Measurements from ENCODE around the gene ALKBH8.
"Not testable (repeated sequence)": the region's sequence is repeated elsewhere in the genome, so short reads cannot be mapped to it uniquely, and the experiment has no call there.

Gene ALKBH8

DNA sequence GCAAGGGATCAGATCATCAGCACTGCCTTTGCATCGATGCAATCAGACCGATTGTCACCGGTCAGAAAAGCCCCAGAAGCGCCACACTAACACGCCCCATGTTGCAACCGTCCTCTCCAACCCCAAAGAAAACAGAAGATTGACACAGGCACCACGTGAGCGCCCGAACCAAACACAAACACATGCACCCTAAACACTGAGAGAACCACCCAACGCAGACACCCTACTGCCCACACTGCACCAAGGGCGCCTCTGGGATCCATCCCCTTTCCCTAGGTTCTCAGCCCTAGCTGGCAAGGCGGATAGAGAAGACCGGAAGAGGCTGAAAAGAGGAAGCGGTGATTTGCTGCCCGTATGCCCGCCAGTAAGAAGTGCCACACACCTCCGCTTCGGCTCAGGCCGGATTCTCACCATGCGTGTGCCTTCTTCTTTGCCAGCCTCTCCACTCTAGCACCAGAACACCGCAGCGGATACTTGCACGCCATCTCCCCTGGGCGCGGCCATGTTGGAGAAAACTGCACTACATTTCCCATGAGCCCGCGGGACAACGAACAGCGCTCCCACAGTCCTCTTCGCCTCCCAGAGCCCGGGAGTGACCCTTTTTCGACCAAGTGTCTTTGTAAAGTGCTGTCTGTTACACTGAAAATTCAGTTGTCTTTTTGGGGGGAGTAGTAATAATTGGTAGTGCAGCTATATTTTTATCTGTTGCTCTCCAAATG lies at the start of gene ALKBH8:
ALKBH8 (minus strand) TSS at position 517 of the 719 bp plus-strand sequence. CDS start 4,842 bp downstream, outside the sequence.
- DNase-seq, result peak; percentile 42 to 72

GRCh38 chr11:107612445-107612844 lies 46.9 kb upstream of the ALKBH8 start:
- no peak for DNase-seq

GRCh38 chr11:107609400-107610218 lies 44.1 kb upstream of the ALKBH8 start:
- no peak for DNase-seq

DNA sequence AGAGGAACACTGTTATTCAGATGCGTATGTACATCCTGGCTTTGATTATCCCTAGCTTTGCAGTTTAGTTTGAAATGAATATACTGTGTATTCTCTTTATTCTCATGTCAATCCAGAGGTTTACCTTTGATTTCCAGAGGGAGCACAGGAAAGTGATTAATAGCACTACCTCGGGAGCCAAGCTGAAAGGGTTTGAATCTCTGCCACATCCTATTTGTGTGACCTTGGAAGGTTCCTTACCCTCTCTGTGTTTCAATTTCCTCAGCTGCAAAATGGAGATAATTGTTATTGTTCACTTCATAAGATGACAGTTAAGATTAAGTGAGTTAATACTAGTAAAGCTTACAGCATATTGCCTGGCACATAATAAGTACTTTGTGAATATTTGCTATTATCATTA lies 43.3 kb upstream of the ALKBH8 start:
- DNase-seq, result peak in 1 of 2 experiments; percentile 22

- no peak for DNase-seq
These were observed 40.6 kb upstream of the ALKBH8 start for GRCh38 chr11:107606141-107606540.

DNA sequence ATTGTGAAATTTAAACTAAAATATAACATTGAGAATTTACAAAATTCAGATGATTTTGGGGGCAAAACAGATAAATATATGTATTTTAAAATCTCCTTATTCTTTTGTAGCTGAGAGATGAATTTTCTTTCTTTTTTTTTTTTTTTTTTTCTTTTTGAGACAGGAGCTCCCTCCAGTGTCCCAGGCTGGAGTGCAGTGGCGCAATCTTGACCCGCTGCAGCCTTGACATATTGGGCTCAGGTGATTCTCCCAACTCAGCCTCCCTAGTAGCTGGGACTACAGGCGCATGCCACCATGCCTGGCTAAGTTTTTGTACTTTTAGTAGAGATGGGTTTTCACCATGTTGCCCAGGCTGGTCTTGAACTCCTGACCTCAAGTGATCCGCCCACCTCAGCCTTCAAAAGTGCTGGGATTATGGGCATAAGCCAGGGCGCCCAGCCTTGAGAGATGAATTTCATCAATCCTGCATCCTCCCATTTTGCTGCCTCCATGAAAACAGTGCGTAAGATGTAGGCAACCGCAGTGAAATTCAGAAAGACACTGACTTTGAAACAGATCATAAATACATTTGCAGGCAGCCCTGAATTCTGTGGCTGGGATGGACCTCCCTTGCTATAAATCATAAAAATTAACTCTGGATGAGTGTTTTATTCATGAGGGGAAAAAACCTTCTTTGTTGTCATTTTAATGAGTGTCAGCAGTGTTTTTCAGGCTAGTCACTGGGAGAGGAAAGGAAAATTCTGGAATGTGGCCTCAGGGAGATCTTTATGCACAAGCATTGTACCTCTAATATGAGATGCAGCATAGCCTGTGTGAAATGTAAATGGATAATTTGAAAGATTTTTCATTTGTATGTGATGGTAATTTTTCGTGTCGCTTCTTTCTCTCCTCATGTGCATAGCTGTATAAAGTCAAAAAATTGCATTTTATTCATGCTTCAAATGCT lies 39.8 kb upstream of the ALKBH8 start:
- DNase-seq, result no peak

GRCh38 chr11:107598225-107599139 lies 32.9 kb upstream of the ALKBH8 start:
- peak in 1 of 2 experiments; percentile 4 for DNase-seq

DNA sequence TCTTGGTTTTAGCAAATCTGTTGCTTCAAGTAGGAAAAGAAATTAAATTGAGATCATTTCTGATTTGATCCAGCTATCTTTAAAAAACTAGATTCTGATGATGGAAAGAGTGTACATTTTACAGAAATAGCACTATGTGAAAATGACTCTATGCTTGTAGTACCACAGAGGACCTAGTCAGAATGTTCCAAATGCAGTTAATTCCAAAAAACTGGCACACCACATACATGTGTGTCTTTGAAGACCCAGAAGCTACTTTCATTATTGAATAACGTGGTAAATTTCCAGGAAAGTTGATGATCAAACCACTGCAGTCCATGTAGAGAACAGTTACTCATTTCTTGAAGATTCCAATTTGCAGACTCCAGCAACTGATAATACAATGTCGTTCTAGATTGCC lies 29.2 kb upstream of the ALKBH8 start:
- DNase-seq, result no peak

GRCh38 chr11:107593951-107594350 lies 28.4 kb upstream of the ALKBH8 start:
- no peak for DNase-seq

DNA sequence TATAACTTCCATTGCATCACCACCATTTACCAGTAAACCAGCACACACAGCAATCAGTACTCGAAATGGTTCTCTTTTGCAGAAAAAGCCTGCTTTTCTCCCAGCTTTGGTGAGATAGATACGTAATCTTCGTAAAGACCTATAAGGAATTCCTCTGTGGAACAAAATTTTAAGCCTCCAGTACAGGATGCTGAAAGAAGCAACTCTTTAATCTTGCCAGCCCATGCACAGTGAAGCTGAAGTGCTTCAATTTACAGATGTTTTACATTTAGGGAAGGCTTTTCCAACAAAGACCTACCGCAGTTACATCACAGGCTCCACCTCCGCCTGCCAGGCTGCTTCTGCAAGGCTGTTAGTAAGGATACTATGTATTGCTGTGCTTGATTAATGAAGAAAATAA lies 27.3 kb upstream of the ALKBH8 start:
- DNase-seq, result no peak

DNA sequence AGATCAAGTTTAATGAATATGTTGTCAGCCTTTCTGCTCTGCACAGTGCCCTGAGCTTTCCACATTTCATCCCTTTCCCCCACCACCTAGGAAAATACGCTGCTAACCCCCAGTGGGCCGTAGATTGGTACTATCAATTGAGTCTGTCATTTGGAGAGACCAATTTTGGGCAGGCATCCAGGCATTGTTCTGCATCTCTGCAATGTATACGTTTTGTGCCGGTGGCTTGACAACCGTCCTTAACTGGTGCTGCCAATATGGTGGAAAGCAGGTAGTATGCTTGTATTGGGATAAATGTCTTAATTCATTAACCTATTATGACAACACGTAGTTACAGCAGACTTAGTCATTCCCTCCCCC lies 26.7 kb upstream of the ALKBH8 start:
- DNase-seq, result no peak

GRCh38 chr11:107591378-107592230 lies 26.1 kb upstream of the ALKBH8 start:
- no peak for DNase-seq

DNA sequence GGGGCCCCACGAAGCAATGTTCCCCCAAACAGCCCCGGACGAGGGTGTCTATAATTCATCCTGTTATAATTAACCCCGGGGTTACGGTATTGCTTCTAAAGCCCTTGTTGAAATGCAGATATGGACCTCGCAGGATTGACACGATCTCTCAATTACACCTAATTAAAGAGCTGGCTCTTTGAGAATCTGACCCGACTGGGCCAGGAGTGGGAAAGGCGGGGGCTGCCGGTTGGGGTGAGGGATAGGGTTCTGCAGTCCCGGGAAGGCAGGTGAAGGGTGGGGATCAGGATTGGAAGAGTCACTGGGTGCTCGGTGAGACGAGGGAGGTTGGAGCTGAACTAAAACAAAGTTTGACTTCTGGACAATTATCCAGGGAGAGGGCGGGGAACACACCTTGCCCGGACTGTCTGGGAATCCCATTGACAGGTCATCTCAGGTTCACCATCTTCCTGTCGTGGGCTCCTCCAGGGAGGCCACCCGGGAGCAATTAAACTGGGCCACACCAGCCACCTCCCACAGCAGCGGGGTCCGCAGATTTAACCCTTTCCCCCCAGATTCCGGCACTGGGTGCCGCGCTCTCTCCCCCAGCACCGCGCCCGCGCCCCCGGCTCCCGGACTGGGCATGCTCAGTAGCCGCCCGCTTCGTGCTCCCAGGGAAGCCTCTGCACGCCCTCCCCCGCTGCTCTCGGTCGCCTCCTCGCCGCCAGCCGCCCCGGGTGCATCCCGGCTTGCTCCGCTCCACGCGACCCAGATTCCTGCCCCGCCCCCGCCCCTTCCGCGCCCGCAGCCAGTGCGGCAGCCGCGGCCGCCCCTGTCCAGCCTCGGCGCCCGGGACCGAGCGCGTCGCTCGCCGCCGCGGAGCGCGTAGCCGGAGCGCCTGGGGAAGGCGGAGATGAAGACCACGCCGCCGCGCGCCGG lies 25.2 kb upstream of the ALKBH8 start, which contains the start of gene ELMOD1:
ELMOD1 (plus strand) TSS at position 688 of the 918 bp plus-strand sequence. CDS start 27,043 bp downstream, outside the sequence.
- peak; percentile 31 to 37 for DNase-seq

DNA sequence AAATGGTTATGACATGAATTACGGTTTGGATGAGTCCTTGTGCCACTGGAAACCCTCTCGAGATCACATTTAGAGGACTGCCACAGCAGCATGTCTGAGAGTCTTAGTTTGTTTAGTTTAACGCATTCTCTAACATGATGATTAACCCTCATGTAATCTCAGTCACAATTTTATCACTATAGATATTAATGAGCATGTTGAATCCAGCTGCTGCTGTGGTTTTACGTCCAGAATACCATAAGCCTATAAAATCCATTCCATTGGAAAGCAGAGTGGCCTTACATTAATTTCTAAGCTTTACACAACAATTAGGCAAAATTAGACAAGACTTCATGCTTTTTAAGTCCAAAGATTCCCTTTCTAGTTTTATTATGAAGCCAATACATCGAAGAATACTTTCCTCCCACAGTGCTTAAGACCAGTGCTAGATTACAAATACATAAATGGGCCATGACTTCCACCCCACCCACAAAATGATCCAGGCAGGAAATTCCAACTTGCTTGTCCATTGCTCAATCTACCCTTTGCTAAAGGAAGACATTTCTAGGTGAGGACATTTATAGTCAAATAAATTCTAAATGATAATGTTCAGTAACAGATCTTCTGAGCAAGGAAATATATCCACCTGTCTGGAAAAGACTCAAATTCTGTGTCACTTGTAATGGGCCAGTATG lies 21.9 kb upstream of the ALKBH8 start:
- DNase-seq, result no peak

DNA sequence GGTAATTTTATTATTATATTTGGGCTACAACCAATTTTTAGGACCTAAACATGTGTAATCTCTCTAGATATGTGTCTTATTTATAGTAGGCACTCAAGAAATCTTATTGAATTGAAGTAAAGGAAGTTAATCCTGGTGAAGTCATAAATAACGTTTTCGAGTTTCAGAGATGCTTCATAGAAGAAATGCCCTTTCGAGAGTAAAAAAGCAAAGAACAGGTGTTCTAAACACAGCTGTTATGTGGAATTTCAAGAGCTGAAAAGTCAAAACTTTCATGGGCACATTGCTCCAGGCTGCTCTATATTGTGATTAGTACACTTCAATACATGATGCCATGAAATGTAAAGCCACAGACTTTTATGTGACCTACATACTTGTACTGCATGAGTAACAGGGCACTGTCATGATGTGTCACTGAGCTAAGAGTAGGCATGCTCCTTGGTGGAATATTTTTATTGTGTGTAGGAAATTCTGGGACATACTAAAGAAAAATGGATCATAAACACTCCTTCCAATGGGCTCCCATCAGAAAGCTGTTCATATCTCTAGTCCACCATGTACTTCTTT lies 18.2 kb upstream of the ALKBH8 start:
- no peak for DNase-seq

DNA sequence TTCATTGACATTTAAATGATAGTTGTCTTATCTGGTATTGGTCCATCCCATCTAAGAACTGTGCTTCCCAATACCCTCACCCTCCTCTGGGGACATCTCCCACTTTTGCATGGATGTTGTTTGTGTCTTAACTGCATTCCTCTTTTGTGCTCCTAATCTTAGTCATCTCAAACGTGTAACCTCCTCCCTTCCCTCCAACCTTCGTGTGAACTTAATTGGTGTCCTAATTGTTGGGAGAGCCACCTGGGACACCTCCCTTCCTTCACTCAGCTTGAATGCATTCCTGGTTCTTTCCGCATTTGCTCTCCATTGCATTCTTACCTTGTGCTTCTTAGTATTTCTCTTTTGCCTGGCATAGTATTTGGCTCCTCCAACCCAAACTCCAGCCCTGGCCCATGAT lies 15.6 kb upstream of the ALKBH8 start:
- DNase-seq, result no peak

GRCh38 chr11:107579169-107579568 lies 13.6 kb upstream of the ALKBH8 start:
- DNase-seq, result not testable (repeated sequence)

DNA sequence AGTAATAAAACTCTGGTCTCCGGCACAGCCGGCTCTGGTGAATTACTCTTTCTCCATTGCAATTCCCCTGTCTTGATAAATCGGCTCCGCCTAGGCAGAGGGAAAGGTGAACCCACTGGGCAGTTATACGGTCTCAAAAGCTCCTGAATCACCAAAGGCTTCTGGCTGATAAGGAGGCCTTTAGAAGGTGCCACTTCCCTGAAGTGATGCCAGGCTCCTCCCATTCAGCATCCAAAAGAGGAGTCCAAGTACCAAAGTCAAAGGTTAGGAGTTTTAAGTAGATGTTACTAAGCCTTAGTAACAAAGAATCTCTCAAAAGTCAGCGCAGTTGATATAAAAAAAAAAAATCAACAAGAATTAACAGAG lies 11.8 kb upstream of the ALKBH8 start:
- no peak for DNase-seq
